Heart right ventricle (tissue), 16 donors: ENCODE data around the gene HBG1. TPM values are rescaled to one million over a fixed set of nuclear protein-coding genes. Genes with fewer than 3 reads are reported as not detected.

Source experiments
- ATAC-seq, 8 donors: fragments of 200-7000 bp; cut with Tn5 transposase; one replicate each; pipeline ENCODE4 v1.9.1; 2020; ENCODE audit warnings: mild to moderate bottlenecking in 8 of 8, moderate library complexity in 8 of 8, moderate number of reproducible peaks in 1 of 8
- DNase-seq, 2 donors: peaks; one replicate each; pipeline ENCODE4 v3.0.0-alpha.2; 2020
- H3K27ac ChIP-seq, 10 donors: fragments of 200-600 bp; sonication (generic) in 2 of 10; one replicate each; pipeline versions ENCODE4 v1.5.0 to v1.8.0; 2020 to 2022; ENCODE audit warnings: mild to moderate bottlenecking in 3 of 10
- H3K27me3 ChIP-seq, 7 donors: fragments of 200-600 bp; one replicate each; pipeline ENCODE4 v1.8.0; 2021 to 2022; ENCODE audit warnings: mild to moderate bottlenecking in 2 of 7
- H3K36me3 ChIP-seq, 9 donors: fragments of 200-600 bp; sonication (generic) in 1 of 9; one replicate each; pipeline versions ENCODE4 v1.5.0 to v1.8.0; 2020 to 2022; ENCODE audit warnings: mild to moderate bottlenecking in 2 of 9
- H3K4me1 ChIP-seq, 9 donors: fragments of 200-600 bp; sonication (generic) in 1 of 9; one replicate each; pipeline versions ENCODE4 v1.5.0 to v1.8.0; 2020 to 2022; ENCODE audit warnings: mild to moderate bottlenecking in 4 of 9
- H3K4me3 ChIP-seq, 10 donors: fragments of 200-600 bp; sonication (generic) in 2 of 10; one replicate each; pipeline versions ENCODE4 v1.5.0 to v1.8.0; 2020 to 2022; ENCODE audit warnings: mild to moderate bottlenecking in 7 of 10, moderate library complexity in 2 of 10
- H3K9me3 ChIP-seq, 11 donors: fragments of 200-600 bp in 10 of 11; sonication (generic) in 2 of 11; one replicate each; pipeline versions ENCODE4 v1.5.0 to v1.8.0; 2013 to 2022; ENCODE audit warnings: mild to moderate bottlenecking in 2 of 11, control low read depth in 1 of 11, moderate library complexity in 1 of 11
- CTCF ChIP-seq, 9 donors: fragments of 200-600 bp; sonication (generic) in 2 of 9; IDR thresholded peaks; one replicate each; pipeline versions ENCODE4 v1.5.0 to v1.8.0; 2021 to 2022; ENCODE audit warnings: antibody characterized with exemption in 9 of 9, mild to moderate bottlenecking in 5 of 9, moderate library complexity in 1 of 9
- WGBS, 2 donors: extraction: QIAGEN DNeasy Blood & Tissue Kit; methylation state at CpG; one replicate each; pipeline ENCODE4 v1.1.7; 2013; ENCODE audit warnings: inconsistent platforms in 1 of 2; 5-methylcytosine and 5-hydroxymethylcytosine counted together
- intact Hi-C, 10 donors: fragments of 100-400 bp; cut with DNase I; formaldehyde crosslinking; loops; one replicate each; pipeline versions ENCODE4 v1.11.1 to v1.14.2; 2022
- polyA plus RNA-seq, 2 donors: library from polyadenylated mRNA; stranded (reverse); fragments of 200-250 nt; gene quantifications; one replicate each; pipeline ENCODE4 v1.2.3, GENCODE V29; 2013
- total RNA-seq, 10 donors: library from RNA; stranded (reverse); fragmentation: NEBNext Ultra II Directional in 3 of 10; extraction: Animal tissue kit (Norgen Biotek cat#: 25700) in 3 of 10; gene quantifications; one replicate each; pipeline versions ENCODE4 v1.2.1 to v1.2.4, GENCODE V29; 2021 to 2023
- donor health status: Arrhythmogenic right ventricular cardiomyopathy.
- donor health status: ischemic (EF 13 %, LVEDD 7.1; RV severe dilation, severe dysfunction).
- donor health status: healthy with polysubstance abuse.
- donor health status: DM: no; HTN: yes; CAD: no.
- donor health status: DM: no; HTN: no; CAD: no.
- donor health status: ischemic (EF 25% LVEDD 6.9; RV normal size, moderate dysfunction).
- donor health status: ischemic (EF 25% LVEDD 5.7; RV mildly dilated, moderate dysfunction).
- donor health status: healthy.
- donor health status: DM: yes; HTN: yes; CAD: no.
- donor health status: Ischemic cardiomyopathy.
- donor health status: ischemic (EF 35%, LVEDD 5.7; RV mildly dilated, moderate dysfunction).
- donor health status: nonischemic (EF 11% LVEDD 7.7; RV severe dilation, severe dysfunction).
- donor health status: DM: yes; HTN: yes; CAD: no.
- donor health status: PGD.
- donor health status: ischemic (EF 29% LVEDD 5.4; RV normal size, mild dysfunction).
- donor health status: nonischemic (EF 23%, LVEDD 6.1; RV moderate dilation, normal function).

HBG1 gene
- total and polyA plus RNA-seq, 12 donors: 0.20 to 0.30 TPM; not detected in 10

DNA sequence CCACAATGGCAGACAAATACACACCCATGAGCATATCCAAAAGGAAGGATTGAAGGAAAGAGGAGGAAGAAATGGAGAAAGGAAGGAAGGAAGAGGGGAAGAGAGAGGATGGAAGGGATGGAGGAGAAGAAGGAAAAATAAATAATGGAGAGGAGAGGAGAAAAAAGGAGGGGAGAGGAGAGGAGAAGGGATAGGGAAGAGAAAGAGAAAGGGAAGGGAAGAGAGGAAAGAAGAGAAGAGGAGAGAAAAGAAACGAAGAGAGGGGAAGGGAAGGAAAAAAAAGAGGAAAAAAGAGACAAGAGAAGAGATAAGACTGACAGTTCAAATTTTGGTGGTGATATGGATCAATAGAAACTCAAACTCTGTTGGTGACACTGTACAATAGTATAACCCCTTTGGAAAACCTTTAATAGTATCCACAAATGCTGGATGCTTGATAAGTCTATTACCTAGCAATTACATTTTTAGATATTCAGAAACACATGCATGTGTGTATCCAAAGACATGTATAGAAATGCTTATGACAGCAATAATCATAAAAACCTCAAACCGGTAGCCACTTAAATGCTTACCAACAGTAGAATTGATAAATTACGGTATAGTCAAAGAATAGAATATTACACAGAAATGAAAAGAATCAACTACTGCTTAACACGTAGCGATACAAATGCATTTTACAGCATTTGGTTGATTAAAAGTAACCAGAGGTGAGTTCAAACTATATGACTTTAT is 14.1 kb downstream of the HBG1 start:
- no peak for DNase-seq

DNA sequence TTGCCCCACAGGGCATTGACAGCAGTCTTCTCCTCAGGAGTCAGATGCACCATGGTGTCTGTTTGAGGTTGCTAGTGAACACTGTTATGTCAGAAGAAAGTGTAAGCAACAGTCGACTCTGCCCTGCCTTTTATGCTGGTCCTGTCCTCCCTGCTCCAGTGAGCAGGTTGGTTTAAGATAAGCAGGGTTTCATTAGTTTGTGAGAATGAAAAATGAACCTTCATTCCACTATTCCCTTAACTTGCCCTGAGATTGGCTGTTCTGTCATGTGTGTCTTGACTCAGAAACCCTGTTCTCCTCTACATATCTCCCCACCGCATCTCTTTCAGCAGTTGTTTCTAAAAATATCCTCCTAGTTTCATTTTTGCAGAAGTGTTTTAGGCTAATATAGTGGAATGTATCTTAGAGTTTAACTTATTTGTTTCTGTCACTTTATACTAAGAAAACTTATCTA is 15.2 kb downstream of the HBG1 start, which contains the start of gene HBD:
Gene HBD, minus strand, starts transcription at position 103 of the 454 bp plus-strand sequence. Its CDS starts 50 bp downstream, at position 53.
- intact Hi-C loops: no loop called here
- no peak for ATAC-seq

More for the DNA sequence above, 14.1 kb downstream of the HBG1 start:
- no peak for ATAC-seq
- H3K9me3 ChIP-seq: no peaks in the 10 kb centered on the region
- TF ChIP-seq CTCF (IDR thresholded peaks at IDR 0.05): no peak
- H3K36me3 ChIP-seq: no peaks in the 10 kb centered on the region
- peaks cover 0 to 22% (median 0%) of the 10 kb centered on the region in 7 donors for H3K27me3 ChIP-seq
- intact Hi-C loops: no loop called here
- H3K4me1 ChIP-seq: no peaks in the 10 kb centered on the region
- H3K4me3 ChIP-seq: no peak overlapping the region
- H3K27ac ChIP-seq: no peak overlapping the region
- WGBS, 2 donors: 85 to 88% methylated on average over 5 of the region's 5 CpGs

DNA sequence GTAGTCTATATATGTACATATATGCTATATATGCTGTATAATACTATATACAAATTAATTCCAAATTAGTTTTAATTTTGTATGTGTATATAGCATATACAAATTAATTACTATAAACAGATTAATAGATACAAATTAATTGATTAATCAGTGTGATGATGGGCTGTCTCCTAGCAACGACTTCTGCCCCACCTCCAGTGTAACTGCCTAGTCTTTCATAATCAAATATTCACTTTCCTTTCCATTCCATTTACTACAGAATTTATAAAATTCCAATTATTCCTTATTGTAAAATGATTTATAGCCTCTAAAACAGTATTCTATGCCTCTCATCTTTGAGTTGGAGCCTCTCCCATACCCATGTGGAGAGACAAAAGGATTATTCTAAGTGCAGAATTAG is 16.4 kb downstream of the HBG1 start:
- Histone ChIP-seq H3K27ac (no peak overlapping the region), H3K4me3 (no peak overlapping the region), H3K27me3 (peaks cover 0 to 22% (median 0%) of the 10 kb centered on the region in 7 donors), H3K36me3 (no peaks in the 10 kb centered on the region), H3K9me3 (no peaks in the 10 kb centered on the region), H3K4me1 (no peaks in the 10 kb centered on the region)
- ATAC-seq (no peak), DNase-seq (no peak)
- 82 to 84% methylated on average over 1 of the region's 1 CpG for WGBS, 2 donors
- TF ChIP-seq CTCF (IDR thresholded peaks at IDR 0.05): no peak
- intact Hi-C loops: no loop called here

More for the DNA sequence above, 15.2 kb downstream of the HBG1 start, which contains the start of gene HBD:
- WGBS, 2 donors: 43 to 46% methylated on average over 2 of the region's 2 CpGs
- H3K9me3 ChIP-seq: no peaks in the 10 kb centered on the region
- H3K4me3 ChIP-seq: no peak within 1 kb of the TSS
- DNase-seq: no peak
- TF ChIP-seq CTCF (IDR thresholded peaks at IDR 0.05): no peak
- H3K27me3 ChIP-seq: peaks cover 0 to 22% (median 0%) of the 10 kb centered on the region in 7 donors
- H3K4me1 ChIP-seq: no peaks in the 10 kb centered on the region
- H3K27ac ChIP-seq: no peak within 1 kb of the TSS
- H3K36me3 ChIP-seq: no peaks in the 10 kb centered on the region

GRCh38 chr11:5232821-5233220 is 16.8 kb downstream of the HBG1 start:
- Histone ChIP-seq H3K4me3 (no peak overlapping the region), H3K27me3 (peaks cover 0 to 19% (median 0%) of the 10 kb centered on the region in 7 donors), H3K9me3 (no peaks in the 10 kb centered on the region), H3K36me3 (no peaks in the 10 kb centered on the region), H3K27ac (no peak overlapping the region), H3K4me1 (no peaks in the 10 kb centered on the region)
- intact Hi-C loops: no loop called here
- no peak for TF ChIP-seq CTCF (IDR thresholded peaks at IDR 0.05)
- DNase-seq (no peak), ATAC-seq (no peak)
- 91 to 93% methylated on average over 2 of the region's 2 CpGs for WGBS, 2 donors
